ENCODE measurements around the gene UBE3B.
A peak's percentile ranks its signal among the peaks of the same experiment; 100 is the strongest.

Gene UBE3B

GRCh38 chr12:109500406-109501185, 23.2 kb downstream of the UBE3B start:
- DNase-seq: no peak

GRCh38 chr12:109501299-109501698, 23.9 kb downstream of the UBE3B start:
- DNase-seq: no peak

GRCh38 chr12:109502332-109502731, 24.9 kb downstream of the UBE3B start:
- no peak for DNase-seq

GRCh38 chr12:109503611-109504010, 26.2 kb downstream of the UBE3B start:
- no peak for DNase-seq

- no peak for DNase-seq
Observed at GRCh38 chr12:109504068-109504467, 26.6 kb downstream of the UBE3B start.

- no peak for DNase-seq
Observed at GRCh38 chr12:109510196-109510595, 32.8 kb downstream of the UBE3B start.

- DNase-seq: no peak
Observed at GRCh38 chr12:109512608-109513007, 35.2 kb downstream of the UBE3B start.

GRCh38 chr12:109513051-109513450, 35.6 kb downstream of the UBE3B start:
- DNase-seq: no peak

- DNase-seq: no peak
Observed at GRCh38 chr12:109513977-109514376, 36.5 kb downstream of the UBE3B start.

GRCh38 chr12:109517619-109518018, 40.2 kb downstream of the UBE3B start:
- DNase-seq: no peak

- peak; percentile 91 for DNase-seq
Observed at GRCh38 chr12:109518820-109519665, 41.6 kb downstream of the UBE3B start.

- DNase-seq: no peak
Observed at GRCh38 chr12:109519787-109520186, 42.4 kb downstream of the UBE3B start.

GRCh38 chr12:109521831-109522230, 44.4 kb downstream of the UBE3B start:
- no peak for DNase-seq

GRCh38 chr12:109523071-109523470, 45.6 kb downstream of the UBE3B start:
- DNase-seq: no peak

- no peak for DNase-seq
Observed at GRCh38 chr12:109523504-109523903, 46.1 kb downstream of the UBE3B start.

- DNase-seq: no peak
Observed at GRCh38 chr12:109524466-109525278, 47.2 kb downstream of the UBE3B start.

GRCh38 chr12:109525279-109525585, 47.8 kb downstream of the UBE3B start:
- DNase-seq: no peak

GRCh38 chr12:109527489-109528123, 50.2 kb downstream of the UBE3B start:
- DNase-seq: no peak

GRCh38 chr12:109529691-109530640, 52.5 kb downstream of the UBE3B start:
- DNase-seq: no peak

- no peak for DNase-seq
Observed at GRCh38 chr12:109531411-109531810, 54.0 kb downstream of the UBE3B start.

GRCh38 chr12:109532721-109533486, 55.5 kb downstream of the UBE3B start:
- no peak for DNase-seq
